Measurements from ENCODE around the gene ZNF547.
"Not testable (repeated sequence)": the region's sequence is repeated elsewhere in the genome, so short reads cannot be mapped to it uniquely, and the experiment has no call there.

ZNF547 gene

DNA sequence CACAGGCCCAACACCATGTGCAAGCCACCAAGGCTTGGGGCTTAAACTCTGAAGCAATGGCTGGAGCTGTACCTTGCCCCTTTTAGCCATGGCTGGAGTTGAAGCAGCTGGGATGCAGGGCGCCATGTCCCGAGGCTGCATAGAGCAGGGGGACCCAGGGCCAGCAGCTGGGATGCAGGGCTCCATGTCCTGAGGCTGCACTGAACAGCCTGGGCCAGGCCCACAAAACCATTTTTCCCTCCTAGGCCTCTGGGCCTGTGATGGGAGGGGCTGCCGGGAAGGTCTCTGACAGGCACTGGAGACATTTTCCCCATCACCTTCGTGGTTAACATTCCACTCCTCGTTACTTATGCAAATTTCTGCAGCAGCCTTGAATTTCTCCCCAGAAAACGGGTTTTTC is 10.8 kb downstream of the ZNF547 start:
- in situ Hi-C loops (cut with MboI; ENCODE audit: low sequenced_read_pairs), result no loop called here

GRCh38 chr19:57374647-57375046 is 11.3 kb downstream of the ZNF547 start:
- in situ Hi-C loops (cut with MboI; ENCODE audit: low sequenced_read_pairs), result not testable (repeated sequence)

DNA sequence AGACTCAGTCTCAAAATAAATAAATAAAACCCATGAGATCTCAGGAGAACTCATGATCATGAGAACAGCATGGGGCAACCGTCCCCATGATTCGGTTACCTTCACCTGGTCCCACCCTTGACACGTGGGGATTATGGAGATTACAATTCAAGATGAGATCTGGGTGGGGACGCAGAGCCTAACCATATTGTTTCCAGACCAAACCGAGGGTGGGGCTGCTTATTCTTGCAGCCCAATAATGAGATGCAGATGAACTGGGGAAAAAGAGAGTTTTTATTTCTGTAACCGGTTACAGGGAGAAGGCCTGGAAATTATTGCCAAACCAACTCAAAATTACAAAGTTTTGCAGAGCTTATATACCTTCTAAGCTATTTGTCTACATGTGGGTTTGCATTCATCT is 12.8 kb downstream of the ZNF547 start:
- in situ Hi-C loops (cut with MboI; ENCODE audit: low sequenced_read_pairs), result no loop called here

- in situ Hi-C loops (cut with MboI; ENCODE audit: low sequenced_read_pairs), result no loop called here
Observed at GRCh38 chr19:57377498-57378146, 14.3 kb downstream of the ZNF547 start.

- in situ Hi-C loops (cut with MboI; ENCODE audit: low sequenced_read_pairs), result no loop called here
Observed at GRCh38 chr19:57380923-57381322, 17.6 kb downstream of the ZNF547 start.

DNA sequence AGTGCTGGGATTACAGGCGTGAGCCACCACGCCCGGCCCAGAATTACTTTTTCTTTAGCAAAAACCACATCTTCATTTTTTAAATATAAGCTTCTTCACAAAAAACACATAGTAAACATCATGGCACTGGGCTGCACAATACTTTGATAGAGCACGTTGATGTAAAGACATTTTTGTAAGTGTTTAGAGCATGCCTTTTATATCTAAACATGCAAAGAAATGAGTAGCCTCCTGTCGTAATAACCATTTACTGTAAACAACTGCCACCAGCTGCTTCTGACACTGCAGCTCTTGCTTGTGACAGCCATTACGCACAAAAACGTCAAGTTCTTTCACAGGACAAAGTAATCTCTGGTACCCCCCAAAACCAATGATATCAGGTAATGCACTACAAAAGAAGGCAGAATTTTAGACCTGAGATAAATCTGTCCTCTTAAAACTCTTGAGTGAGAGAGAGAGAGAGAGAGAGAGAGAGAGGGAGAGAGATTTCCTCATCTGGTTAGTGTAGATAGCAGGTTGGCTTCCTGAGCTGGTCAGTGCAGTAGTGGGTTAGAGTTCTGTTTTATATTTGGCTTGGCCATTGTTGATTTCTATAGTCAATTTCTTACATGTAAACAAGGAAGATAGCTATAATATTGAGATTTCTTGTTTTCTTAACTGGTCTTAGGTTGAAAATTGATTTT is 19.6 kb downstream of the ZNF547 start:
- in situ Hi-C loops (cut with MboI; ENCODE audit: low sequenced_read_pairs), result no loop called here

- in situ Hi-C loops (cut with MboI; ENCODE audit: low sequenced_read_pairs), result no loop called here
Observed at GRCh38 chr19:57389194-57389729, 25.9 kb downstream of the ZNF547 start.

- in situ Hi-C loops (cut with MboI; ENCODE audit: low sequenced_read_pairs), result no loop called here
Observed at GRCh38 chr19:57389730-57390598, 26.6 kb downstream of the ZNF547 start, which contains the start of gene ZNF548. TSS of gene ZNF548 (plus strand) at chr19:57389854. CDS start at chr19:57390100, 246 bp downstream.

DNA sequence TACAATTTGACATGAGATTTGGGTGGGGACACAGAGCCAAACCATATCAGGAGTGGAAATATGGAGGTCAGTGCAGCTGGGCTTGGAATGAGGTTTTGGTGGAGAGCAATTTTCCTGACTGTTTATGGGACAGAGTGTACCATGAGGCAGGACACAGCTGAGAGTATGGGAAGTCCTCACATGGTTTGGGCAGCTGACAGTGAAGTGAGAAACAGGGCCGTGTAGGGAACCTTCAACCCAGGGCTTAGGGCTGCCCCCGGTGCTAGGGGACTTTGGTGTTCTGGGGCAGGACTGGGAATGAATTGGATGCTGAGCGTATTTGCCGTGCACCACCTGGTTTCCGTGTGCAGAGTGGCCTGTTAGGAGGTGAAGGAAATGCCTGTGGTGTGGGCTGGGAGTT is 32.4 kb downstream of the ZNF547 start:
- in situ Hi-C loops (cut with MboI; ENCODE audit: low sequenced_read_pairs), result no loop called here

DNA sequence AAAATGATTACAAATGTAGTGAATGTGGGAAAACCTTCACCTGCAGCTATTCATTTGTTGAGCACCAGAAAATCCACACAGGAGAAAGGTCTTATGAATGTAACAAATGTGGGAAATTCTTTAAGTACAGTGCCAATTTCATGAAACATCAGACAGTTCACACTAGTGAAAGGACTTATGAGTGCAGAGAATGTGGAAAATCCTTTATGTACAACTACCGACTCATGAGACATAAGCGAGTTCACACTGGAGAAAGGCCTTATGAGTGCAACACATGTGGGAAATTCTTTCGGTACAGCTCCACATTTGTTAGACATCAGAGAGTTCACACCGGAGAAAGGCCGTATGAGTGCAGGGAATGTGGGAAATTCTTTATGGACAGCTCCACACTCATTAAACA is 35.5 kb downstream of the ZNF547 start:
- in situ Hi-C loops (cut with MboI; ENCODE audit: low sequenced_read_pairs), result no loop called here

DNA sequence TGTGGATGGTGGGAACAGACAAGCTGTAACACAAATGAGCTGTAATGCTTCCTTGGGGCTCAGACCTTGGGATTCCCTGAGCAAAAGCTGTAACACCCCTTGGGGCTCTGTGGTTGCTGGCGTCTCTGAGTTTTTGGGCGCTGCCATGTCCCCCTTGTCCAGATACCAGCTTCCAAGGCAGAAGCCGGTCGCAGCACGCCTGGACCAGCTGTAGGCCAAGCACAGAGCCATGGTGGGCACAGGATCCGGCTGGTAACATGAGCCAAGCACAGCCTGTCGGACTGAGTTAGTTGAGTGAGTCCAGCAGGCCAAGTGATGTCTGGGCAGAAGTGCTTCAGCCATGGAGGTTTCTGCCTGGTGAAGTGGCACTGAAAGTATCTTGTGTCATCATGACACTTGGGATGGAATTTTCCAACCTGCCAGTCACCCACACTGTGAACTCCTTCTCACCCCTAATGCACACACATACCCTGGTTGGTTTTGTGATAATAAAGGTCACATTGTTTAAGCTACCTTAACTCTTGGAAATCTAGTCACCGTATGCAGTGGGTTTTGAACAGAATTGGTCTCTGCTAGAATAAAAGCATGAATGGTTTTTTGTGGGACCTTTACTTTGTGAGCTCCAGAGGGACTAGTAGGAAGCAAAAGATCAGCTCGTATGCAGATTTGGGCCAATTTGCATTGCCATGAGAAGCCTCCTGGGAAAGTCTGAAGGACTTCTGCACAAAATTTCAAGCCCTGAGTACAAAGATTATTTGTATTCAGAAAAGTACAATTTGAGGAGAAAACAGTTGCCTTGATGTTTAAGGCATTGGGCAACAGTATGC is 40.6 kb downstream of the ZNF547 start:
- in situ Hi-C loops (cut with MboI; ENCODE audit: low sequenced_read_pairs), result no loop called here

DNA sequence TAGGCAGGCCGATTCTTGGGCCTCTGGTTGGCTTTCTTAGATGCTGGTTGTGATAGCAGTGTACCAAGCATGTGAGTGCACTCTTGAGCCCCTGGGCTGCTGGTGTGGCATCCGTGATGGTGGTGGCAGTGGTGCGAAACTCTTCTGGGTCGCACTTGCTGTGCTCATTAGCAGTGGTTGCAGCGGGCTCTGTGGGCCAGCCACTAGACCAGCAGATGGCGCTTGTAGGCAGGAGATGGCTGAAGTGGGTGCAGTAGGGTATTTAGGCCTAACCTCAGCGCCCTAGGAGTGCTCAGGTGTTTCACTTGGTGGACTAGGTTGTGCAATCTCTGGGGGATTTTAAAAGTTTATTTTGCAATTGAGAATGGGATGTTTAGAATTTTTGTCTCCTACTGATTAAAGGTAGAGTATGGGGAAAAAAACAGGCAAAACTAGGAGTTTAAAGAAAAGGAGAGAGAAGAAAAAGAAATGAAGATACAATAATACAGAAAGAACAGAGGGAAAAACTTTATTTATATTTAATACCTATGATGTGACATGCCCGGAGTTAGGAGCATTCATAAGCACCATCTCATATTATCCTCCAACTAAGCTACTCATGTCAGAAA is 43.3 kb downstream of the ZNF547 start:
- in situ Hi-C loops (cut with MboI; ENCODE audit: low sequenced_read_pairs), result no loop called here

GRCh38 chr19:57410877-57411671 is 47.7 kb downstream of the ZNF547 start, which contains the start of gene ZNF17:
TSS of gene ZNF17 (plus strand) at chr19:57411161. CDS start at chr19:57413616, 2,455 bp downstream.
- in situ Hi-C loops (cut with MboI; ENCODE audit: low sequenced_read_pairs), result no loop called here

DNA sequence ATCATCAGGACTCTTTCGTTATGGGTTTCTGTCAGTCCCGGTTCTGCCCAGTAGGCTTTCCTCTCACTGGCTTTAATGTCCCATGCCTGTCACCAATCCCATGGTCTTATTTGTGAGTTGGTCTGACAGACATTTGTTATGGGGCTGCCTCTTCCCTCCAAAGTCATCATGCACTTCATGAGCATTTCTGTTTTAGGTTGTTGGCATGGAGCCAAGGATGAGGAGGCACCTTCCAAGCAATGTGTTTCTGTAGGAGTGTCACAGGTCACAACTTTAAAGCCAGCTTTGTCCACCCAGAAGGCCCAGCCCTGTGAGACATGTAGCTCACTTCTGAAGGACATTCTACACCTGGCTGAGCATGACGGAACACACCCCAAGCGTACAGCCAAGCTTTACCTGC is 56.1 kb downstream of the ZNF547 start:
- in situ Hi-C loops (cut with MboI; ENCODE audit: low sequenced_read_pairs), result no loop called here

DNA sequence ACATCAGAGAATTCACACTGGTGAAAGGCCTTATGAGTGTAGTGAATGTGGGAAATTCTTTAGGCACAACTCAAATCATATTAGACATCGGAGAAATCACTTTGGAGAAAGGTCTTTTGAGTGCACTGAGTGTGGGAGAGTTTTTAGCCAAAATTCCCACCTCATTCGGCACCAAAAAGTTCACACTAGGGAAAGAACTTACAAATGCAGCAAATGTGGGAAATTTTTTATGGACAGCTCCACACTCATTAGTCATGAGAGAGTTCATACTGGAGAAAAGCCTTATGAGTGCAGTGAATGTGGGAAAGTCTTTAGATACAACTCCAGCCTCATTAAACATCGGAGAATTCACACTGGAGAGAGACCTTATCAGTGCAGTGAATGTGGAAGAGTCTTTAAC is 57.7 kb downstream of the ZNF547 start:
- in situ Hi-C loops (cut with MboI; ENCODE audit: low sequenced_read_pairs), result no loop called here
